HTR-8/SVneo (cell line): ENCODE measurements around the gene SEL1L2.

ENCODE experiments used
- DNase-seq: peaks from one replicate; pipeline ENCODE4 v3.0.0; 2011; ENCODE audit warnings: low spot score, mixed read lengths; ENCODE audit not compliant: insufficient read length
- FAIRE-seq: peaks from 2 replicates; lab custom pipeline; 2011; peaks lifted over from hg19 to GRCh38; lab: Jason Lieb, UNC

SEL1L2 gene

DNA sequence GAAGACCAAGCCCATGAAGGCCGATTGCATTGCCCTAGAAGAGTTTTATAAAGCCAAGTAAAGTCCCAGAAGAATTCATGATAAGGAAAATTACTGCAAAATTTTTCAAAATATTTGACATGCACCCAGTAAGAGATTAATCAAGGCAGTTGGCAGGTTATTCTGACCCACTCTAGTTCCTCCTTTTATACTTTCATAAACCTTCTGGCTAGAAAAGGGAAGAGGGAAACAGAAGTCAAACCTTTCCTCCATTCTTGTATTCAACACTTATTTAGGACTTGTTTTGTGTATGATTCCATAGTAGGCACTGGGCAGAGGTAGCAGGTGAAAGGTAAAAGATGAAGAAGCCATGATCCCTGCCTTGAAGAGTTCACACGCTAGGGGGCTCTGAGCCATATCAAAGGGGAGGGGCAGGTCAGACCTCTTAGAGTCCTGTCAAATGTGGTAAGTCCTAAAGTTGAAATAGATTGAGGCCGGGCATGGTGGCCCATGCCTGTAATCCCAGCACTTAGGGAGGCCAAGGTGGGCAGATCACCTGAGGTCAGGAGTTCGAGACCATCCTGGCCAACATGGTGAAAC is 120.2 kb downstream of the SEL1L2 start:
- FAIRE-seq (no peak), DNase-seq (no peak)

DNA sequence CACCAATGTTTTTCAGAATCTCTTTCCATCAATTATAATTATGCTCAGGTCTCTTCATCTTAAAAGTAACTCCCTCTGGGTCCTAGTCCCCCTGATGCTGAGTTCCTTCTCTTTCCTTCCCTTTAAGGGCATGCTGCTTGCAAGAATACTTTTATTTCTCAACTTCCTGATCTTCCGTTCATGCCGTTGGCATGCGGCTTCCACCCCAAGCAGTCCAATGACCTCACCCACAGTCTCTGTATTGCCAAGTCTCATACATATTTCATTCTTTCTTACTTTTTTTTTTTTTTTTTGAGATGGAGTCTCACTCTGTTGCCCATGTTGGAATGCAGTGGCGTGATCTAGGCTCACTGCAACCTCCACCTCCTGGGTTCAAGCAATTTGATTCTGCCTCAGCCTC is 122.1 kb downstream of the SEL1L2 start:
- FAIRE-seq (no peak), DNase-seq (no peak)

DNA sequence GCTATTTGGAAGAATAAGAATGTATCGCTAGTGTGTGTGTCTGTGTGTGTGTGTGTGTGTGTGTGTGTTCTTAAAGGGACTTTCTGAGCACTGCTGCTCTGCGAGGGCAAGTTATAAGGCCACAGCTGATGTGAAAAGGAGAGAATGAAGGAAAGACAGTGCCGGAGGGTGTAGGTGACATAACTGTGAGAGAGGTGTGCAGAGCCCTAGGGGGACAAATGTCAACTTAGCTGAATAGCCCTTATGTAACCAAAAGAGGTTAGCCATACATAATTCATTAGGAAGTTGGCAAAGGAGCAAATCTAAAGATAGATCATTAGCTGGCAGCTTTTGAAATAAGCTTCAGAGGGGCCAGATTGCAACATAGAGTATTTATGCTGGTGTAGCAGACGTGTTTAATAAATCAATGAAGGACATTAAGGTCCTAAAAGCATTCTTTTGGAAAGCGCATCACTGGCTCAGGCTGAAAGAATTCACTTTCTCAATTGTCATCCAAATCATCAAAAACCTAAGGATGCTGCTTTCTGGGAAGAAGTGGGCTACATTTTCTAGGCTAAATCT is 124.5 kb downstream of the SEL1L2 start:
- no peak for DNase-seq
- no peak for FAIRE-seq

DNA sequence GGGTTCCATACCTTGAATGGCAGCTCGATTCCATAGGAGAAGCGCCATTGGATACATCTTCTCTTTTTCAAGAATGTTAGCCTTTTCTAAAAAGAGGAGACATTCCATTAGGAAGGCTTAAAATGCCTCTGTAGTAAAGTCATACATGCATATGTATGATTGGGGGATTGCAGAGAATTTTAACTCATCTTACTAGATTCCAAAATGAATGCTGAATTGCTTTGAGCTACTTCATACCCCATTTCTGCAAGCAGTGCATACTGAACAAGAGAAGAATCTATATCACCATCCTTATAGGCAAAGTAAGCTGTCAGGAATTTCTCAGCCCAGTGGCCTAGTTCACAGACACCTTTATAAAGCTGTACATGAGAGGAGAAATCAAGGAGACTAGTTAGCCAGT is 125.3 kb downstream of the SEL1L2 start:
- FAIRE-seq = no peak
- no peak for DNase-seq

DNA sequence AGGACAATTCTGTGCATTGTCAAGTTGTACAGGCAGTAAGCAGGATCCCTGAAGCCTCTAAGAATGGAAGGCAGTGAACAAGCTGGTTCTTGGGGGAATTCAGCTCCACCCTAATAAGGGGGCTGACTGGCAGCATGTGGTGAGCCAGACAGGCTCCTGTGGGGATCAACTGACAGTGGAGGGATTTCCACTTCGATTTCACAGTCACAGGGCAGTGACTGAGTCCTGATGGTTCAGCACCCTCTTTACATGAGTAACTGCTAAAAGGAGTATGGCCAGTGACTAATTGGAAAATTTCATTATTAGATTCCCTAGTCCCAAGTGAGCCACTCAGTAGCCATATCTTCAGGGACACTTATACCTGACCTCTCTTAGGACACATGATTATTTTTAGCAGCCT is 127.2 kb downstream of the SEL1L2 start:
- DNase-seq (no peak), FAIRE-seq (no peak)

DNA sequence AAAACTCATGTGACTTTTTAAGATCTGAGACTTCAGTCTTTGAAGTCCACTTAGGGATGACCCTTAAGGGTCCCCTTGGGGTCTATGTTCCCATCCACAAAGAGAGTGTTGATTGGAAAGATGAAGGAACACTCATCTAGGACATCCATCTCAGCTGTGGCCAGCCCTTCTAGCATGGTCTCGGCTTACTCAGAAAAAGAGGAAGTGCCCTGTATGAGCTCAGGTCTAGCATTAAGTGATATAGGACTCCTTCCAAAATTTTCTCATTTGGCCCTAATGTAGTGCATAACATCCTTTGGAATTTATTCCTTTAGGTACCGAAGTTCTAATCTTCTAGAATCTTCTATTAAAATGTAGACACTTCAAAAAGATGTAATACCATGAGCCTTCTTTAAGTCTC is 128.2 kb downstream of the SEL1L2 start:
- DNase-seq (no peak), FAIRE-seq (no peak)

DNA sequence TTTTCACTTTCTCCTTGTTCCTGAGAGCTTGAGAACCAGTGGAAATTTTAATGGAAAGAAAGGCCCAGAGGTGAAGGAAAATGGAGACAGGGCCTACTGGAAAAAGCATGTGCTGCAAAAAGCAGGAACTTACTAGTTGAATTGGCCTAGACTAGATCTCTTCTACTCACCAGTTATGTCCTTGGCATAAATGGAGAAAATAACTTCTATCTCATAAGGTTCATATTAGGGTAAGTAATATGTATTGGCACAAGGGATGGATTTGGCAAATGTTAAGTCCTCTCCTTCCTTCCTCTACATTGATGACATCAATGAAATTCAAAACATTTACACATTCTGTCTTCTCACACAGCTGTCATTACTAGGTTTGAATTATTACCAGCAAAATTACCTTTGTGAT is 131.5 kb downstream of the SEL1L2 start:
- DNase-seq = no peak

DNA sequence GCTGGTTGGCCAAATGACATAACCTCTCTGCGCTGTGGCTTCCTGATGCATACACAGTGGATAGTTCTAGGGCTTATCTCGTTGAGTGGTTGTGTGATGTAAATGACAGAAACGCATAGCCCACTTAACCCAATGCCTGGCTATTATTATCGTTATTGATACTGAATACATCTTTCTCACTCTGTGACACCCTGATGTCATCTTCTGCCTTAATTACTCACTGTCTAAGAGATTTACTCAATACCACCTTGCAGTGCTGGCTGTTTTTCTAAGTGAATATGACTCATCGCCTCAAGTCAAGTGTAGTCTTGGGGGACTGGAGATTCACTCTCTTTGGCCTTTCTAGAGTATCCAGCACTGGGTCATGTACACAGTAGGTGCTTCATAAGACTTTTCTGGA is 132.0 kb downstream of the SEL1L2 start:
- FAIRE-seq (no peak), DNase-seq (no peak)

More for the DNA sequence above, 131.5 kb downstream of the SEL1L2 start:
- no peak for FAIRE-seq

DNA sequence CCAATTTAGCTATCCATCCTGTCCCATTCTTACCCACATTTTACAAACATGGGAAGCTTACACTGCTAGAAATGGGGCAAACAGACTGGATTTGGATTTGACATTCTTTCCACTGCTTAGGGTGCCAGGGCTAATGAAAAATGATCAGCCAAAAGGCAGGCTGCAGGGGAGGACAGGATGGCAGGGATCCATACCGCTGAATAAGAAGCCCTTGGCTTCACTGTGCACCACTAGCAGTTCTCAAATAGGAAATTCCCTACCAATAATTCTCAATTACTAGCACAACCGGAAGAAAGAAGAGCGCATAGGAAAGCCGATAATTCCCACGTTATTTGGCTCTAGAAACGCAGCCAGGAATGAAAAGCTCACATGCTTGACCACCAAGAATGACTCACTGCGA is 132.5 kb downstream of the SEL1L2 start:
- FAIRE-seq (no peak), DNase-seq (no peak)

DNA sequence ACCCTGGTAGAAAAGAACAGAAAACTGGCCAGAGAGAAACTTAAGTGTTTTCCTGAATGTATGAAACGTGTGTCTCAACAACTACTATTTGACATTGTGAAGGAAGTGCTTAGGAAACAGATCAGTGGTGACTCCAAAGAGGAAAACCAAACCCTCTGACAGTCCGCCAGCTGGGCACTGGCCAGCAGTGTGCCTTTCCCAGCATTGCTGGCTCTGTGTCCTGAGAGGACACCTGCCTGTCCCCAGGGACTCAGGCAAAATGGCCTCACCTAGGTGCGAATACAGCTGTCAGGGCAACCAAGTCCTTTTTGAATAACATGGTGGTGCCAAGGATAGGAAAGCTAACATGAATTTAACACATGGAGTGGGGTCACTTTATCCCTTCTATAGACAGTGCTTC is 133.1 kb downstream of the SEL1L2 start:
- DNase-seq (no peak), FAIRE-seq (no peak)

DNA sequence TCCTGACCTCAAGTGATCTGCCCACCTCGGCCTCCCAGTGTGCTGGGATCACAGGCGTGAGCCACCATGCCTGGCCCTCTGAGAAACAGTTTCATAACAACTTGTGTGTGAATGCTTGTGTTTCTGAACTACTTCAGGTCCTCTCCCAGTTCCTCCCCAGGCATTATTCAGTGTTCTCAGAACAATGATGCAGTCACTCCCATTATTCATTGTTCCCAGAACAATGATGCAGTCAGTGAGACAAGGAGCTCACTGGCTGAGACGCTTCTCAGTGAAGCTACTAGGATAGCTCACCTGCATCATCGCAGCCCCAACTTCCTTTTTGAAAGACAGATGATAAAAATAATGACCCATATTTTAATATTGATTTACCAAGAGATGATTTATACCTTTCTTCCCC is 134.1 kb downstream of the SEL1L2 start:
- no peak for DNase-seq
- no peak for FAIRE-seq

DNA sequence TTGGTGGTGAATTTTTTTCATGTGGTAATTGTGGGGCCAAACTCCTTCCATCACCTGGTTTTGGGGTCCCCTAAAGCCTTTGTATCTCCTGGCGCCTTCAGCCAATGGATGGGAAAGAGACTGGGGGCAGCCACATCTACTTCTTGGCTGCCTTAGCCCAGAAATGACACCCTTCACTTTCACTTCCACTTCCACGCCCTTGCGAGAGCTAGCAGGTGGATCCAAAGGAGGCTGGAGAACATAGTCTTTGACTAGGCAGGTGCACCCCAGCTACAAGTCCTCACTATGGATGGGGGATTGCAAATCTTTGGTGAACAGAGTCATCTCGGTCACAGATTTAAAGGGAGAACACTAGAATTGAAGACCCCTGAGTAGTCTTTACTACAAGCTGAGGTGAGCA is 134.8 kb downstream of the SEL1L2 start:
- FAIRE-seq = no peak

DNA sequence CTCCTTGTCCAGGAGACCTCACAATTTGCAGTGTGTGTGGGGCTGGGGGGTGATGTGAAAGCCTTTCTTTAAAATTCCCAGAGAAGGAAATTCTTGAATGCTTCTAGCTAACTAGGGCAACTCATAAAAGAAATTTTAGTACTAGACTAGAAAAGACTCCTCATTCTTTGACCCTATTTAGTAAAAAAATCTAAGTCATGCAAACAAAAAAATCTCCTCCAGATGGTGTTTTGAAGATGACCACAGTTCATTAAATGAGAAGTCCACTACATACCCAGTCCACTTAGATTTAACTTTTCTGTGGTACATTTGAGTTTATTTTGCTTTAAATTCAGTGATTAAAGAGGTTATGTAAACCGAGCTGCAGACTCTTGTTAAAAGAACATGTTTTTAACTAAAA is 138.1 kb downstream of the SEL1L2 start:
- FAIRE-seq (no peak), DNase-seq (no peak)

More for the DNA sequence above, 134.8 kb downstream of the SEL1L2 start:
- no peak for DNase-seq

DNA sequence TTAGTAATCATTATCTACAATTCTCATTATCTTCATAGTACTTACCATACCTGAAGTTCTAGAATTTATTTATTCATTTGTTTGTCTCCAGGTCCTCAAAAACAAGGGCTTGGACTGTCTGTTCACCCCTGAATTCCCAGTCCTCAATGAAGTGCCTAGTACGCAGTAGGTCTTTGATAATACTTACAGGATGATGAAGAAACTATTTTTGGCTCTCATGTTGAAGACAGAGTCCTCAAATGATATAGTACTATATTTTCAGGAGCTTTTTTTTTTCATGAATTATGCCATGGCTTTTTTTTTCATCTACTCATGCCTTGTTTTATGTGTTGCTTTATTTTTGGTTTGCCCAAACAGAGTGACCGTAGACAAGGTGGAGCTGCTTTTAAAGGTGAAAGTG is 139.1 kb downstream of the SEL1L2 start:
- FAIRE-seq = no peak
- no peak for DNase-seq

DNA sequence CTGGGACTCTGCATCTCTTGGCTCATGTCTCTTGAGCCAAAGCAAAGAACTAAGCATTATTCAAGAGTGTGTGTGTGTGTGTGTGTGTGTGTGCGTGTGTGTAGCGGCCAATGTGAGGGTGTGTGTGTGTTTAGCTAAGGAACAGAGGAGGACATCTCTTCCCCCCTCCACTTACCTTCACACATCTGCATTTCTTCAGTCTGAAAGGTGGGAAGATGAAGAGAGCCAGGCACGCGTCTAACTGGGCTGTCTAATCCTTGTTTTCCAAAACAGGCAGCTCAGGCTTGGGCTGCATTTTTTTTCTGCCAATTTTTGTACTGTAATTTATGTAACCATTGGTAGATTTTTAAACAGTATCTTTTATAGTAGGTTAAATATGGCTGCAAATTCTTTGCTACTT is 146.1 kb downstream of the SEL1L2 start:
- DNase-seq = no peak
- FAIRE-seq = no peak

DNA sequence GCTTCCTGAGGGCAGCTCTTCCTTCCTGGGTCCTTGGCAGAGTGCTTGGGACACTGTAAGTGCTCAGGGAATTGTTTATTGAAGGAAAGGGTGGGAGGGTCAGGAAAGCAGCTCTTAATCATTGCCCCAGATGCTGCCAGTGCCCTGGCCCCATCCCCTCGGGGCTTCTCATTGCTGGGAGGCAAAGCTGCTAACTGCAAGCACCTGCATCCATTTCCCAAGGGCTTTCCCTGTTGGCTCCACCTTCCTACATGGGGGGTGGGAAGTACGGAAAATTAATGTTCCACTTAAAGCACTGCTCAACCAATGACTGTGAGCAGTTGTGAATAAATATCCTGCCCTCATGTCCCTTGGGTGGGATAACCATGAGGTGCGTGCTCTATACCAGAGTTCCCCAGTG is 149.2 kb downstream of the SEL1L2 start:
- FAIRE-seq = no peak
- no peak for DNase-seq

DNA sequence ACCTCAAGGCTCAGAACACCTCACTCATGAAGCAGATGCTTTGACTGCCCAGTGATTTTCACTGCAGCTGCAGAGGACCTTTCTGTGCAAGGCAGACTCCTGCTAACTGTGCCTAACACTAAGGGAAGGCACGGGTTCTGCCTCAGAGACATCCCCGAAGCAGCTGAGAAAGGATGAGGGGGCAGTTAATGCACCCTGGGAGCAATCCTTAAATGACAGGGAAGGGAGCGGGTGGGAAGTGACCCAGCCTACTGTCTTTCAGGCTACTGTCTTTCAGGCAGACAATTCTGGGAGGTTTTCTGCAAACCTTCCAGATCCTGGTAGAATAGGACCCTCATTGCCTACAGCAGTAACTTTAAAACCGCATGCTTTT is 150.3 kb downstream of the SEL1L2 start:
- FAIRE-seq = no peak

DNA sequence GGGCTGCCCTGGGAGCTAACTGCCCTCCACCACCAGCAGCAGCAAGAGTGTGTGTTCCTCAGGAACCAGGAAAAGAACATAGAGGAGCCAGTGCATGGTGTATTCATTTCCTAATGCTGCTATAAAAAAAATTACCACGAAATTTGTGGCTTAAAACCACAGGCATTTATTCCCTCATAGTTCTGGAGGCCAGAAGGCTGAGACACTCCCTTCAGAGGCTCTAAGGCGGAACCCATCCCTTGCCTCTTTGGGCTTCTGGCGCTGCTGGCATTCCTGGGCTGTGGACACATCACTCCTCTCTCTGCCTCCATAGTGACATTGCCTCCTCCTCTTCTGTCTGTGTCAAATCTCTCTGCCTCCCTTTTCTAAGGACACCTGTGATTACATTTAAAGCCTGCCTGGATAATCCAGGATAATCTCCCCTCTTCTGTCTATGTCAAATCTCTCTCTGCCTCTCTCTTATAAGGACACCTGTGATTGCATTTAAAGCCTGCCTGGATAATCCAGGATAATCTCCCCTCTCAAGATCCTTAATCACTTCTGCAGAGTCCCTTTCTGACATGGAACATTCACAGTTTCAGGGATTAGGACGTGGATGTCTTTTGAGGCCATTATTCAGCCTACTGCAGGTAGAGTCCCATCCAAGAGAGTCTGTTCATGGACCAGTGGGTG is 150.9 kb downstream of the SEL1L2 start:
- DNase-seq (peak; percentile 12), FAIRE-seq (no peak)

More for the DNA sequence above, 150.3 kb downstream of the SEL1L2 start:
- DNase-seq = no peak

DNA sequence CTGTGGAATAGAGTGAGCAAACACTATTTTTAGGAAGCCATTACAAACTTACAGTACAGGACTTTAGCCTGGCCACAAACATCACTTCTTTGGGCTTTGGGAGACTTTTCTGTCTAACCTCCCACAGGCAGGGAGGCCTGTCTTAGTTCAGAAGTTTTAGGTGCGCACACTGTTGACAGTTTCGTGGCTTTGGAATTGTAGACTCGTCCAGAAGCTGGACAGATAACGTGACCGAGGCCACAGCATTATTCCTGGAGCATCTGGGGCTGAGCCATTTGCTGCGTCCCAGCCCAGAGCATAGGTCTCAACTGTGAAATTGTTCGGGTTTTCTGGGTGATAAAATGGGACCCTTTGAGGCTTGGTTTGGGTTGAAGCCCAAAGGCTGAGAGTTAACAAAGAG is 151.8 kb downstream of the SEL1L2 start:
- no peak for FAIRE-seq
- no peak for DNase-seq

DNA sequence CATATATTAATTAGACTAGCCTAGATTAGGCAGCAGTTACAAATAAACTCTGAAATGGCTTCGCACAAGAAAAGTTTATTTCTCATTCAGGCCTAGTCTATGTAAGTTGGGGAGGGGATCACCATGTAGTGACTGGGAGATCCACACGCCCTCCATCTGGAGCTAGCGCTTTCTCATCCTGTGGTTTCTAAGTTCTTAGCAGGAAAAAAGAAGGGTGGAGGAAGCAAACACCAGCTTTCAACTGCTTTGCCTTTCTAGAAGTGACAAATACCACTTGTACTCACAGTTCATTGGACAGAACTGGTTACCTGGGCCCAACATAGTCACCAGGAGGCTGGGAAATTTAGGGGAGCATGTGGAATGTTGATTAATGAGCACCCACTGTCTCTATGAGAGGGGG is 158.9 kb downstream of the SEL1L2 start:
- FAIRE-seq = no peak
- DNase-seq = no peak

DNA sequence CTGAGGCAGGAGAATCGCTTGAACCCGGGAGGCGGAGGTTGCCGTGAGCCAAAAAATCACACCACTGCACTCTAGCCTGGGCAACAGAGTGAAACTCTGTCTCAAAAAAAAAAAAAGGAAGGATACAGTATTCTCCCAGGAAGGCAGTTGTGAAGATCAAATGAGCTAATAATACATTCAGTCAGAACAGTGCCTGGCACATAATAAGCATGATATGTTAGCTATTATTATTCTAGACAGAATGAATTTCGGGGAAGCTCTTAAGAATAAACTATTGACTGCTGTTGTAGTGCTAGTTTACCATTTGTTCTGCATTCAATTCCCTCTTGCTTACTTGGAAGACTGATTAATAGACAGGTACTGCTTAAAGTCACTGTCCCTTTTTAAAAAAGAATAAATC is 164.9 kb downstream of the SEL1L2 start:
- DNase-seq (no peak), FAIRE-seq (no peak)

DNA sequence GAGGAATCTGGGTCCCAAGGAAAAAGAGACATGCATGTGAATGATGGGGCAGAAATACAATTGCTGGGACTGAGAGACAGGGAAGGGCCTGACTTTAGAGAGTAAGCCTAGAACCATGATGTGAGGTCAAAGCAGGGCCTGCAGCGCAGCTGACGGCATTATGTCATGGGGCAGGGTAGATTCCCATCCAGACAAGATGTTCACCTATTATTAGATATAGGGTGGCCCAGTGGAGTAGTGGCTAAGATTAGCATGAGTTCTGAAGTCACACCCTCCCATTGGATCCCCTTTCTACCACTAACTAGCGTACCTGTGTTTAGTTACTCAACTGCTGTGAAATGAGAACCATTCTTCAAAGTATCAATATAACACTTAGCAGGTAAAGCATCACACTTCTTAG is 166.0 kb downstream of the SEL1L2 start:
- DNase-seq (no peak), FAIRE-seq (no peak)
